Endothelial cell of umbilical vein (primary cell): ENCODE measurements around the gene CHRNA10.

Source experiments
- CTCF ChIP-seq, 2 donors: IDR thresholded peaks; 1 replicate in 1 of 2; 2 replicates in 1 of 2; pipeline ENCODE4 v1.5.1; 2011; ENCODE audit warnings: low read length in 2 of 2, mild to moderate bottlenecking in 2 of 2, moderate library complexity in 2 of 2, control low read depth in 1 of 2, inconsistent platforms in 1 of 2, low read depth in 1 of 2; ENCODE audit not compliant: insufficient read depth in 1 of 2; ENCODE audit errors: extremely low read depth in 1 of 2
- EZH2 ChIP-seq: IDR thresholded peaks from 2 replicates; pipeline ENCODE4 v1.6.1; 2012; ENCODE audit warnings: borderline replicate concordance, low read depth, mild to moderate bottlenecking, moderate library complexity, low read length, inconsistent platforms; ENCODE audit not compliant: severe bottlenecking
- FOS ChIP-seq: IDR thresholded peaks from 2 replicates; pipeline ENCODE4 v1.6.1; 2011; ENCODE audit warnings: mild to moderate bottlenecking, low read length, moderate library complexity, borderline replicate concordance; ENCODE audit not compliant: insufficient read depth
- JUN ChIP-seq: IDR thresholded peaks from 2 replicates; pipeline ENCODE4 v1.6.1; 2011; ENCODE audit warnings: borderline replicate concordance, low read depth; ENCODE audit not compliant: insufficient read length, insufficient read depth
- MAX ChIP-seq: IDR thresholded peaks from 2 replicates; pipeline ENCODE4 v1.6.1; 2011; ENCODE audit not compliant: insufficient read depth, insufficient read length
- MYC ChIP-seq: IDR thresholded peaks from one replicate; pipeline ENCODE4 v1.6.1; 2011; ENCODE audit warnings: mild to moderate bottlenecking, low read depth, low read length
- POLR2A ChIP-seq: IDR thresholded peaks from 2 replicates; pipeline ENCODE4 v1.6.1; 2012; ENCODE audit warnings: low read depth, mild to moderate bottlenecking, control low read depth, low read length
- POLR2AphosphoS5 ChIP-seq: IDR thresholded peaks from 2 replicates; pipeline ENCODE4 v1.6.1; 2012; ENCODE audit warnings: low read depth, mild to moderate bottlenecking, control low read depth, low read length, moderate library complexity; ENCODE audit not compliant: insufficient read depth

GRCh38 chr11:3700910-3701309, 29.7 kb upstream of the CHRNA10 start:
- TF ChIP-seq CTCF (IDR thresholded peaks at IDR 0.05; ENCODE audit: extremely low read depth in 1 of 2, insufficient read depth in 1 of 2, low read depth in 1 of 2, low read length in 2 of 2): no peak
- no peak for TF ChIP-seq EZH2
- TF ChIP-seq POLR2AphosphoS5: no peak
- TF ChIP-seq MYC: no peak
- TF ChIP-seq POLR2A: no peak
- TF ChIP-seq JUN: no peak
- TF ChIP-seq MAX: no peak
- no peak for TF ChIP-seq FOS
